ENCODE data around the gene FNBP1L. TPM values are rescaled to one million over a fixed set of nuclear protein-coding genes. Genes with fewer than 3 reads are reported as not detected.

The FNBP1L gene
- total and polyA plus RNA-seq, 2 of the 8 experiments (the other 6 are each of a cell fraction or from before 2014, with no cell fraction given), result 48.9 to 95.9 TPM

DNA sequence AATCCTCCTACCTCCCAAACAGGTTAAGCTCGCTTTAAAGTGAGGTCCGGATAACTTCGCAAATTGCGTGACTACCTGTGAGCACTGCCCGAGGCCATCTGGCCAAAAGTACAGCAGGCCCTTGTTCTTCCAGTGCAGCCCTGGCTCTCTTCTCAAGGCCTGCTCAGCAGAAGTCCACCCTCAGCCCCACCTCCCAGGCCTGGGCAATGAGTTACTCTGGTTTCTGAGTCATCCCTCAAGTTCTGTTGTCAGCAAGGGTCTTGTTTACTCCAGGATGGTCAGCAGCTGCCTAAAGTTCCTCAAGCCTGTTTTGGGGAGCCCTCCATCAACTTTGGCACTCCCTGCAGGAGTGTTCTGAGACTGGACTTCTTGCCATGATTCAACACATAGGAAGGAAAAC, 132.0 kb downstream of the FNBP1L start:
- Histone ChIP-seq H3K27me3 (replicated peaks in 1 of 4; ENCODE audit: control insufficient read depth in 3 of 4, extremely low read depth in 1 of 4, insufficient read depth in 3 of 4, low read length in 3 of 4) (no peaks in the 10 kb centered on the region; a peak in 1 of 7 replicates), H3K4me3 (ENCODE audit: extremely low read depth in 1 of 4, insufficient read depth in 2 of 4, low read depth in 3 of 4, low read length in 4 of 4) (no peak overlapping the region), H3K9me3 (ENCODE audit: insufficient read depth in 2 of 2, low read depth in 1 of 2, low read length in 1 of 2) (no peaks in the 10 kb centered on the region), H3K4ac (replicated peaks; ENCODE audit: insufficient read length, low read depth, low read length) (no peak overlapping the region), H2AK5ac (ENCODE audit: low read depth, low read length) (no peak overlapping the region), H2AFZ (ENCODE audit: low read length) (no peak overlapping the region), H4K8ac (ENCODE audit: extremely low read depth, insufficient read depth, low read length) (no peak overlapping the region), H4K20me1 (replicated peaks in 1 of 2; ENCODE audit: control insufficient read depth in 1 of 2, insufficient read depth in 2 of 2, low read length in 2 of 2) (no peaks in the 10 kb centered on the region), H3K36me3 (ENCODE audit: control insufficient read depth in 2 of 4, insufficient read depth in 4 of 4, low read length in 3 of 4) (peaks cover 0 to 12% (median 3%) of the 10 kb centered on the region in 4 experiments; a peak in 4 of 8 replicates), H3K4me1 (replicated peaks in 1 of 4; ENCODE audit: control insufficient read depth in 3 of 4, insufficient read depth in 4 of 4, low read length in 3 of 4) (no peaks in the 10 kb centered on the region; a peak in 1 of 7 replicates), H2BK20ac (ENCODE audit: low read length) (no peak overlapping the region), H2BK5ac (ENCODE audit: low read depth, low read length) (no peak overlapping the region), H2BK15ac (ENCODE audit: low read length) (no peak overlapping the region), H3K79me2 (ENCODE audit: control insufficient read depth in 1 of 2, insufficient read depth in 2 of 2, low read length in 2 of 2) (no peaks in the 10 kb centered on the region), H2BK120ac (replicated peaks; ENCODE audit: low read depth, low read length) (no peak overlapping the region), H3K56ac (replicated peaks; ENCODE audit: insufficient read length, low read depth, low read length) (no peak overlapping the region), H3K23ac (ENCODE audit: insufficient read length) (no peak overlapping the region), H3K9ac (replicated peaks in 1 of 4; ENCODE audit: extremely low read depth in 1 of 4, low read depth in 3 of 4, low read length in 3 of 4) (no peak overlapping the region), H3K23me2 (ENCODE audit: low read depth, low read length) (no peaks in the 10 kb centered on the region), H4K91ac (replicated peaks; ENCODE audit: insufficient read length, low read length) (no peak overlapping the region), H2BK12ac (ENCODE audit: low read depth, low read length) (no peak overlapping the region), H3K18ac (ENCODE audit: extremely low read depth, low read length) (no peak overlapping the region), H3K79me1 (ENCODE audit: low read depth, low read length) (no peaks in the 10 kb centered on the region; the same call in 1 of the 2 replicates), H3K14ac (ENCODE audit: insufficient read length) (no peak overlapping the region), H3K27ac (ENCODE audit: low read depth, low read length) (no peak overlapping the region), H4K5ac (ENCODE audit: insufficient read length, low read depth, low read length) (no peak overlapping the region), H3K4me2 (ENCODE audit: insufficient read depth in 1 of 2, low read depth in 2 of 2, low read length in 2 of 2) (no peak overlapping the region)
- WGBS, 2 experiments (ENCODE audit: extremely low coverage in 1 of 2, insufficient coverage in 1 of 2, insufficient read length in 1 of 2, insufficient replicate concordance in 2 of 2, low coverage in 1 of 2, low lambda C conversion rate in 2 of 2, missing lambda C conversion rate in 1 of 2), result 95% methylated on average over 5 of the region's 5 CpGs; no CpG with 5 or more reads in 1 of the 2 experiments
- peak in 1 of 2 experiments; percentile 39 for DNase-seq (ENCODE audit: low read depth in 1 of 2, low spot score in 2 of 2)
- ChIA-PET POLR2A (ENCODE audit: partially characterized antibody) (interaction anchor here (0.9 to 3.1 kb wide), 5 partner anchors 9 to 275 kb away, joined by 3 to 8 read pairs (median 3); no protein-coding TSS in a partner anchor), CTCF (ENCODE audit: partially characterized antibody) (interaction anchor here (0.7 to 2.1 kb wide), 4 partner anchors 9 to 276 kb away, joined by 3 to 6 read pairs (median 4); no protein-coding TSS in a partner anchor)
- no peak for FAIRE-seq
- no peak for TF ChIP-seq KDM4A (IDR thresholded peaks at IDR 0.05; ENCODE audit: low read depth, low read length, severe bottlenecking)
- TF ChIP-seq KDM1A (IDR thresholded peaks at IDR 0.05; ENCODE audit: borderline replicate concordance, low read length), result no peak
- TF ChIP-seq POLR2AphosphoS5 (IDR thresholded peaks at IDR 0.05; ENCODE audit: low read depth, low read length), result no peak
- TF ChIP-seq, protein P1, sequence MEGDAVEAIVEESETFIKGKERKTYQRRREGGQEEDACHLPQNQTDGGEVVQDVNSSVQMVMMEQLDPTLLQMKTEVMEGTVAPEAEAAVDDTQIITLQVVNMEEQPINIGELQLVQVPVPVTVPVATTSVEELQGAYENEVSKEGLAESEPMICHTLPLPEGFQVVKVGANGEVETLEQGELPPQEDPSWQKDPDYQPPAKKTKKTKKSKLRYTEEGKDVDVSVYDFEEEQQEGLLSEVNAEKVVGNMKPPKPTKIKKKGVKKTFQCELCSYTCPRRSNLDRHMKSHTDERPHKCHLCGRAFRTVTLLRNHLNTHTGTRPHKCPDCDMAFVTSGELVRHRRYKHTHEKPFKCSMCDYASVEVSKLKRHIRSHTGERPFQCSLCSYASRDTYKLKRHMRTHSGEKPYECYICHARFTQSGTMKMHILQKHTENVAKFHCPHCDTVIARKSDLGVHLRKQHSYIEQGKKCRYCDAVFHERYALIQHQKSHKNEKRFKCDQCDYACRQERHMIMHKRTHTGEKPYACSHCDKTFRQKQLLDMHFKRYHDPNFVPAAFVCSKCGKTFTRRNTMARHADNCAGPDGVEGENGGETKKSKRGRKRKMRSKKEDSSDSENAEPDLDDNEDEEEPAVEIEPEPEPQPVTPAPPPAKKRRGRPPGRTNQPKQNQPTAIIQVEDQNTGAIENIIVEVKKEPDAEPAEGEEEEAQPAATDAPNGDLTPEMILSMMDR (IDR thresholded peaks at IDR 0.05; ENCODE audit: control extremely low read depth in 1 of 3, insufficient read depth in 1 of 3, low read depth in 1 of 3, low read length in 3 of 3), result no peak
- no peak for TF ChIP-seq SP2 (IDR thresholded peaks at IDR 0.05; ENCODE audit: low read length)
- no peak for TF ChIP-seq TEAD4 (IDR thresholded peaks at IDR 0.05; ENCODE audit: low read depth, low read length)
- TF ChIP-seq RAD21 (IDR thresholded peaks at IDR 0.05 in 1 of 2, conservative IDR thresholded peaks at IDR 0.05 in 1 of 2; ENCODE audit: low read depth in 2 of 2, low read length in 2 of 2), result no peak
- TF ChIP-seq ASH2L (IDR thresholded peaks at IDR 0.05; ENCODE audit: low read length), result no peak
- TF ChIP-seq CHD2 (IDR thresholded peaks at IDR 0.05; ENCODE audit: low read length), result no peak
- no peak for TF ChIP-seq SIX5 (IDR thresholded peaks at IDR 0.05; ENCODE audit: low read depth, low read length)
- TF ChIP-seq TAF7 (optimal IDR thresholded peaks at IDR 0.05; ENCODE audit: borderline replicate concordance, low read depth, low read length), result no peak
- no peak for TF ChIP-seq CHD1 (IDR thresholded peaks at IDR 0.05; ENCODE audit: low read depth, low read length)

Measured in H1 (cell line).